ENCODE measurements around the gene BCAR3. TPM values are rescaled to one million over a fixed set of nuclear protein-coding genes. Genes with fewer than 3 reads are reported as not detected.

BCAR3 gene
- total RNA-seq, 2 donors from 2014 or later = 7.9 to 10.9 TPM

GRCh38 chr1:93608187-93609109, 73.2 kb downstream of the BCAR3 start:
- H3K9me3 ChIP-seq = no peaks in the 10 kb centered on the region
- H3K27me3 ChIP-seq = no peaks in the 10 kb centered on the region
- TF ChIP-seq POLR2A (IDR thresholded peaks at IDR 0.05) (no peak), CTCF (IDR thresholded peaks at IDR 0.05) (no peak)
- ATAC-seq (no peak), DNase-seq (no peak)
- intact Hi-C loops (cut with DNase I) = no loop called here
- WGBS, 2 donors = 80 to 82% methylated on average over 14 to 15 of the region's 15 CpGs
- H3K4me3 ChIP-seq = no peak overlapping the region
- no peaks in the 10 kb centered on the region for H3K36me3 ChIP-seq (replicated peaks in 1 of 2; ENCODE audit: insufficient read depth in 1 of 2, low read depth in 2 of 2)
- peaks cover 9% of the 10 kb centered on the region for H3K4me1 ChIP-seq
- no peak overlapping the region for H3K27ac ChIP-seq

GRCh38 chr1:93607814-93608186, 73.8 kb downstream of the BCAR3 start:
- Histone ChIP-seq H3K4me1 (peaks cover 4% of the 10 kb centered on the region), H3K27ac (no peak overlapping the region), H3K9me3 (no peaks in the 10 kb centered on the region), H3K27me3 (no peaks in the 10 kb centered on the region), H3K36me3 (replicated peaks in 1 of 2; ENCODE audit: insufficient read depth in 1 of 2, low read depth in 2 of 2) (no peaks in the 10 kb centered on the region), H3K4me3 (no peak overlapping the region)
- ATAC-seq (no peak), DNase-seq (no peak)
- intact Hi-C loops (cut with DNase I) = no loop called here
- TF ChIP-seq CTCF (IDR thresholded peaks at IDR 0.05) (no peak), POLR2A (IDR thresholded peaks at IDR 0.05) (no peak)
- 68 to 93% methylated on average over 5 of the region's 5 CpGs for WGBS, 2 donors

GRCh38 chr1:93605812-93606512, 75.7 kb downstream of the BCAR3 start:
- no peak for ATAC-seq
- DNase-seq = no peak
- no peaks in the 10 kb centered on the region for H3K9me3 ChIP-seq
- peaks cover 7% of the 10 kb centered on the region for H3K4me1 ChIP-seq
- H3K4me3 ChIP-seq = no peak overlapping the region
- intact Hi-C loops (cut with DNase I) = no loop called here
- WGBS, 2 donors = 87 to 92% methylated on average over 4 of the region's 4 CpGs
- H3K27me3 ChIP-seq = no peaks in the 10 kb centered on the region
- TF ChIP-seq CTCF (IDR thresholded peaks at IDR 0.05) (no peak), POLR2A (IDR thresholded peaks at IDR 0.05) (no peak)
- H3K27ac ChIP-seq = no peak overlapping the region
- no peaks in the 10 kb centered on the region for H3K36me3 ChIP-seq (replicated peaks in 1 of 2; ENCODE audit: insufficient read depth in 1 of 2, low read depth in 2 of 2)

- TF ChIP-seq CTCF (IDR thresholded peaks at IDR 0.05) (no peak), POLR2A (IDR thresholded peaks at IDR 0.05) (no peak)
- Histone ChIP-seq H3K27ac (no peak overlapping the region), H3K4me3 (no peak overlapping the region), H3K27me3 (no peaks in the 10 kb centered on the region), H3K4me1 (peaks cover 16% of the 10 kb centered on the region), H3K36me3 (replicated peaks in 1 of 2; ENCODE audit: insufficient read depth in 1 of 2, low read depth in 2 of 2) (no peaks in the 10 kb centered on the region), H3K9me3 (no peaks in the 10 kb centered on the region)
- 62 to 63% methylated on average over 10 of the region's 10 CpGs for WGBS, 2 donors
- no peak for ATAC-seq
- intact Hi-C loops (cut with DNase I) = no loop called here
- DNase-seq = no peak
These were observed 76.5 kb downstream of the BCAR3 start for GRCh38 chr1:93605026-93605568.
